Panc1 (cell line): Measurements from ENCODE around the gene ATP2A3.

Experiments
- CTCF ChIP-seq: fragments of 450-650 bp; IDR thresholded peaks from 2 replicates; pipeline ENCODE4 v1.5.1; 2017; ENCODE audit warnings: mild to moderate bottlenecking
- SIN3A ChIP-seq: IDR thresholded peaks from 2 replicates; pipeline ENCODE4 v1.6.1; 2012; ENCODE audit warnings: low read depth, mild to moderate bottlenecking, low read length, moderate library complexity, borderline replicate concordance; ENCODE audit not compliant: insufficient read depth
- TCF7L2 ChIP-seq: IDR thresholded peaks from 2 replicates; pipeline ENCODE4 v1.6.1; 2011; ENCODE audit warnings: mild to moderate bottlenecking, low read depth, low read length, inconsistent platforms

- TF ChIP-seq CTCF (no peak), TCF7L2 (no peak), SIN3A (no peak)
These were observed 68.9 kb downstream of the ATP2A3 start for GRCh38 chr17:3895354-3895753.
